H1 (cell line): ENCODE data around the gene NFIA. TPM values are rescaled to one million over a fixed set of nuclear protein-coding genes. Genes with fewer than 3 reads are reported as not detected.

Experiments used
- CTCF ChIA-PET: fragments of 300-600 bp; sonication (Branson Sonifier 250); formaldehyde crosslinking; loops from one replicate; lab custom pipeline; 2021; ENCODE audit not compliant: partially characterized antibody; lab: Charles Lee
- POLR2A ChIA-PET: fragments of 300-600 bp; sonication (Branson Sonifier 250); formaldehyde crosslinking; loops from one replicate; lab custom pipeline; 2021; ENCODE audit warnings: inconsistent platforms; ENCODE audit not compliant: partially characterized antibody; lab: Charles Lee
- DNase-seq, 2 experiments: peaks; one replicate each; pipeline versions ENCODE4 v3.0.0 to v3.0.0-alpha.2; 2010 to 2022; ENCODE audit warnings: low spot score in 2 of 2, low read depth in 1 of 2, mixed read lengths in 1 of 2
- FAIRE-seq: peaks from 2 replicates; lab custom pipeline; 2011; peaks lifted over from hg19 to GRCh38; lab: Jason Lieb, UNC
- H2AFZ ChIP-seq: 2 replicates; pipeline ENCODE4 v1.8.1; 2012; ENCODE audit warnings: low read length, inconsistent platforms
- H2AK5ac ChIP-seq: 2 replicates; pipeline ENCODE4 v1.6.1; 2013; ENCODE audit warnings: low read depth, low read length
- H2BK120ac ChIP-seq: replicated peaks from 2 replicates; pipeline ENCODE3; 2013; ENCODE audit warnings: low read depth, low read length, inconsistent platforms
- H2BK12ac ChIP-seq: 2 replicates; pipeline ENCODE4 v1.6.1; 2013; ENCODE audit warnings: low read depth, low read length
- H2BK15ac ChIP-seq: 2 replicates; pipeline ENCODE4 v1.6.1; 2013; ENCODE audit warnings: low read length
- H2BK20ac ChIP-seq: 2 replicates; pipeline ENCODE4 v1.6.1; 2013; ENCODE audit warnings: low read length
- H2BK5ac ChIP-seq: 2 replicates; pipeline ENCODE4 v1.6.1; 2013; ENCODE audit warnings: low read depth, low read length
- H3K14ac ChIP-seq: 2 replicates; pipeline ENCODE4 v1.6.1; 2013; ENCODE audit warnings: inconsistent platforms; ENCODE audit not compliant: insufficient read length
- H3K18ac ChIP-seq: 2 replicates; pipeline ENCODE4 v1.6.1; 2013; ENCODE audit warnings: low read length; ENCODE audit errors: extremely low read depth
- H3K23ac ChIP-seq: 2 replicates; pipeline ENCODE4 v1.6.1; 2013; ENCODE audit warnings: inconsistent platforms; ENCODE audit not compliant: insufficient read length
- H3K23me2 ChIP-seq: 2 replicates; pipeline ENCODE4 v1.6.1; 2013; ENCODE audit warnings: low read depth, low read length
- H3K27ac ChIP-seq: 2 replicates; pipeline ENCODE4 v1.6.1; 2011; ENCODE audit warnings: low read depth, low read length, inconsistent platforms
- H3K27me3 ChIP-seq, 4 experiments: replicated peaks in 1 of 4; 1 replicate in 1 of 4; 2 replicates in 3 of 4; pipeline versions ENCODE4 v1.6.1 to v1.8.1; 2011 to 2013; ENCODE audit warnings: low read length in 3 of 4, mild to moderate bottlenecking in 3 of 4, inconsistent platforms in 2 of 4, mixed read lengths in 2 of 4, moderate library complexity in 1 of 4; ENCODE audit not compliant: control insufficient read depth in 3 of 4, insufficient read depth in 3 of 4; ENCODE audit errors: extremely low read depth in 1 of 4
- H3K36me3 ChIP-seq, 4 experiments: 2 replicates each; pipeline versions ENCODE4 v1.6.1 to v1.8.1; 2011 to 2013; ENCODE audit warnings: mild to moderate bottlenecking in 4 of 4, low read length in 3 of 4, moderate library complexity in 2 of 4, control low read depth in 1 of 4, inconsistent platforms in 1 of 4; ENCODE audit not compliant: insufficient read depth in 4 of 4, control insufficient read depth in 2 of 4
- H3K4ac ChIP-seq: replicated peaks from 2 replicates; pipeline ENCODE3; 2013; ENCODE audit warnings: low read length, low read depth, mixed read lengths, inconsistent platforms; ENCODE audit not compliant: insufficient read length
- H3K4me1 ChIP-seq, 4 experiments: replicated peaks in 1 of 4; 1 replicate in 1 of 4; 2 replicates in 3 of 4; pipeline versions ENCODE4 v1.6.1 to v1.8.1; 2011 to 2013; ENCODE audit warnings: low read length in 3 of 4, inconsistent platforms in 2 of 4, mixed read lengths in 1 of 4; ENCODE audit not compliant: insufficient read depth in 4 of 4, control insufficient read depth in 3 of 4
- H3K4me2 ChIP-seq, 2 experiments: 2 replicates each; pipeline versions ENCODE4 v1.6.1 to v1.8.1; 2011 to 2013; ENCODE audit warnings: low read depth in 2 of 2, low read length in 2 of 2, control low read depth in 1 of 2, inconsistent platforms in 1 of 2, mild to moderate bottlenecking in 1 of 2; ENCODE audit not compliant: insufficient read depth in 1 of 2
- H3K4me3 ChIP-seq, 4 experiments: fragments of 200-600, 300-600 bp in 1 of 4; sonication (generic), shearing (Covaris generic), sonication (Bioruptor Twin) in 1 of 4; 2 replicates each; pipeline versions ENCODE4 v1.5.1 to v1.8.1; 2011 to 2016; ENCODE audit warnings: low read length in 4 of 4, low read depth in 3 of 4, control low read depth in 2 of 4, inconsistent platforms in 2 of 4, mild to moderate bottlenecking in 2 of 4, mixed read lengths in 1 of 4, moderate library complexity in 1 of 4; ENCODE audit not compliant: insufficient read depth in 2 of 4; ENCODE audit errors: extremely low read depth in 1 of 4
- H3K56ac ChIP-seq: replicated peaks from 2 replicates; pipeline ENCODE3; 2013; ENCODE audit warnings: low read depth, mild to moderate bottlenecking, mixed read lengths, low read length, inconsistent platforms; ENCODE audit not compliant: insufficient read length
- H3K79me1 ChIP-seq: 2 replicates; pipeline ENCODE4 v1.6.1; 2013; ENCODE audit warnings: low read depth, low read length, control low read depth
- H3K79me2 ChIP-seq, 2 experiments: 2 replicates each; pipeline versions ENCODE4 v1.6.1 to v1.8.1; 2012 to 2013; ENCODE audit warnings: low read length in 2 of 2, mild to moderate bottlenecking in 2 of 2, inconsistent platforms in 1 of 2; ENCODE audit not compliant: insufficient read depth in 2 of 2, control insufficient read depth in 1 of 2
- H3K9ac ChIP-seq, 4 experiments: replicated peaks in 1 of 4; 1 replicate in 1 of 4; 2 replicates in 3 of 4; pipeline versions ENCODE4 v1.6.1 to v1.8.1; 2011 to 2013; ENCODE audit warnings: low read depth in 3 of 4, low read length in 3 of 4, control low read depth in 2 of 4, mild to moderate bottlenecking in 2 of 4, moderate library complexity in 2 of 4, inconsistent platforms in 1 of 4; ENCODE audit errors: extremely low read depth in 1 of 4
- H3K9me3 ChIP-seq, 2 experiments: 2 replicates each; pipeline versions ENCODE4 v1.6.1 to v1.8.1; 2012 to 2013; ENCODE audit warnings: mild to moderate bottlenecking in 2 of 2, moderate library complexity in 2 of 2, control low read depth in 1 of 2, inconsistent platforms in 1 of 2, low read depth in 1 of 2, low read length in 1 of 2, mixed read lengths in 1 of 2; ENCODE audit not compliant: insufficient read depth in 2 of 2
- H4K20me1 ChIP-seq, 2 experiments: replicated peaks in 1 of 2; 2 replicates each; pipeline versions ENCODE3 to v1.8.1; 2011 to 2013; ENCODE audit warnings: inconsistent platforms in 2 of 2, low read length in 2 of 2, mild to moderate bottlenecking in 1 of 2; ENCODE audit not compliant: insufficient read depth in 2 of 2, control insufficient read depth in 1 of 2
- H4K5ac ChIP-seq: 2 replicates; pipeline ENCODE4 v1.6.1; 2013; ENCODE audit warnings: low read length, low read depth, mixed read lengths, inconsistent platforms; ENCODE audit not compliant: insufficient read length
- H4K8ac ChIP-seq: 2 replicates; pipeline ENCODE4 v1.8.0; 2013; ENCODE audit warnings: mild to moderate bottlenecking, moderate library complexity, low read length, inconsistent platforms; ENCODE audit not compliant: insufficient read depth; ENCODE audit errors: extremely low read depth
- H4K91ac ChIP-seq: replicated peaks from 2 replicates; pipeline ENCODE3; 2013; ENCODE audit warnings: low read length, mixed read lengths, inconsistent platforms; ENCODE audit not compliant: insufficient read length
- POLR2AphosphoS5 ChIP-seq: IDR thresholded peaks from 2 replicates; pipeline ENCODE4 v1.6.1; 2011; ENCODE audit warnings: low read depth, low read length
- ZNF274 ChIP-seq: IDR thresholded peaks from 2 replicates; pipeline ENCODE4 v1.7.0; 2012; ENCODE audit warnings: low read length, borderline replicate concordance; ENCODE audit errors: extremely low read depth
- WGBS, 2 experiments: shearing (Covaris generic) in 1 of 2; methylation state at CpG; one replicate each; pipeline versions ENCODE4 v1.1.6 to v1.1.7; 2013 to 2015; ENCODE audit warnings: low lambda C conversion rate in 2 of 2, mixed read lengths in 2 of 2, inconsistent platforms in 1 of 2, low coverage in 1 of 2, missing lambda C conversion rate in 1 of 2; ENCODE audit not compliant: insufficient replicate concordance in 2 of 2, insufficient coverage in 1 of 2, insufficient read length in 1 of 2; ENCODE audit errors: extremely low coverage in 1 of 2, missing lambda C conversion rate in 1 of 2; 5-methylcytosine and 5-hydroxymethylcytosine counted together
- polyA plus RNA-seq, 7 experiments: library from polyadenylated mRNA; depleted of rRNA in 3 of 7; stranded (reverse) in 5 of 7; unstranded in 2 of 7; fragments of >200 nt in 5 of 7; fragments of 200-250 nt in 2 of 7; gene quantifications; 1 replicate in 5 of 7; 2 replicates in 1 of 7; 4 replicates in 1 of 7; pipeline versions ENCODE4 v1.2.1 to v1.2.3, GENCODE V29; 2011 to 2013; ENCODE audit warnings: missing spikeins in 2 of 7, mixed read lengths in 2 of 7
- total RNA-seq: library from RNA; stranded (reverse); fragmentation: NEBNext Ultra II Directional; extraction: Animal tissue kit (Norgen Biotek cat#: 25700); gene quantifications from 2 replicates; pipeline ENCODE4 v1.2.1, GENCODE V29; 2021

The NFIA gene
- total and polyA plus RNA-seq, 2 of the 8 experiments (the other 6 are each of a cell fraction or from before 2014, with no cell fraction given), result 1.8 to 2.3 TPM

GRCh38 chr1:61439234-61439633, 356.9 kb downstream of the NFIA start:
- H2BK120ac ChIP-seq, result no peak overlapping the region
- H3K27me3 ChIP-seq, result no peaks in the 10 kb centered on the region
- no peaks in the 10 kb centered on the region for H3K9me3 ChIP-seq
- no peak overlapping the region for H4K8ac ChIP-seq
- H2BK20ac ChIP-seq, result no peak overlapping the region
- peaks cover 2 to 22% (median 4%) of the 10 kb centered on the region in 4 experiments; a peak in 5 of 7 replicates for H3K4me1 ChIP-seq
- ChIA-PET CTCF (interaction anchor here (0.6 to 1.2 kb wide), 3 partner anchors 13 to 125 kb away, joined by 3 read pairs; no protein-coding TSS in a partner anchor), POLR2A (no interaction called here)
- H2BK5ac ChIP-seq, result no peak overlapping the region
- H3K23me2 ChIP-seq, result no peaks in the 10 kb centered on the region
- no peak overlapping the region for H4K91ac ChIP-seq
- H4K5ac ChIP-seq, result no peak overlapping the region
- H3K4ac ChIP-seq, result no peak overlapping the region
- H2BK15ac ChIP-seq, result no peak overlapping the region
- no peak overlapping the region for H2AFZ ChIP-seq
- H3K4me3 ChIP-seq, result no peak overlapping the region
- H4K20me1 ChIP-seq, result no peaks in the 10 kb centered on the region
- no peak overlapping the region for H3K27ac ChIP-seq
- H3K36me3 ChIP-seq, result no peaks in the 10 kb centered on the region; a peak in 1 of 8 replicates
- no peak overlapping the region for H3K18ac ChIP-seq
- no peak overlapping the region for H3K9ac ChIP-seq
- DNase-seq (no peak), FAIRE-seq (no peak)
- WGBS, 2 experiments, result 97% methylated on average over 8 of the region's 8 CpGs; no CpG with 5 or more reads in 1 of the 2 experiments
- H3K14ac ChIP-seq, result no peak overlapping the region
- no peak overlapping the region for H2AK5ac ChIP-seq
- H3K4me2 ChIP-seq, result no peak overlapping the region
- no peak for TF ChIP-seq POLR2AphosphoS5
- no peak for TF ChIP-seq ZNF274
- no peak overlapping the region for H3K56ac ChIP-seq
- no peak overlapping the region for H2BK12ac ChIP-seq
- no peak overlapping the region for H3K23ac ChIP-seq
- H3K79me1 ChIP-seq, result no peaks in the 10 kb centered on the region
- no peaks in the 10 kb centered on the region for H3K79me2 ChIP-seq
